Glutamatergic neuron (in vitro differentiated cells): Measurements from ENCODE around the gene MYH3. TPM values are rescaled to one million over a fixed set of nuclear protein-coding genes. Genes with fewer than 3 reads are reported as not detected.

ENCODE experiments used
- DNase-seq: peaks from one replicate; pipeline ENCODE4 v3.0.0; 2022
- H3K27ac Mint-ChIP-seq: one replicate; pipeline ENCODE4 v1.8.0; 2020; ENCODE audit warnings: mild to moderate bottlenecking, mixed read lengths, inconsistent platforms; ENCODE audit not compliant: unreplicated experiment
- H3K27me3 Mint-ChIP-seq: one replicate; pipeline ENCODE4 v1.8.0; 2020; ENCODE audit warnings: mild to moderate bottlenecking, moderate library complexity, mixed read lengths, inconsistent platforms; ENCODE audit not compliant: unreplicated experiment
- H3K36me3 Mint-ChIP-seq: one replicate; pipeline ENCODE4 v1.8.0; 2020; ENCODE audit warnings: mild to moderate bottlenecking, mixed read lengths, inconsistent platforms; ENCODE audit not compliant: unreplicated experiment
- H3K4me1 Mint-ChIP-seq: one replicate; pipeline ENCODE4 v1.8.0; 2020; ENCODE audit warnings: mild to moderate bottlenecking, low read depth, mixed read lengths, inconsistent platforms; ENCODE audit not compliant: unreplicated experiment
- H3K4me3 Mint-ChIP-seq: one replicate; pipeline ENCODE4 v1.8.0; 2020; ENCODE audit warnings: mild to moderate bottlenecking, mixed read lengths, inconsistent platforms; ENCODE audit not compliant: unreplicated experiment
- H3K9me3 Mint-ChIP-seq: one replicate; pipeline ENCODE4 v1.8.0; 2020; ENCODE audit warnings: mild to moderate bottlenecking, moderate library complexity, mixed read lengths, inconsistent platforms; ENCODE audit not compliant: unreplicated experiment
- CTCF ChIP-seq: fragments of 200-600 bp; sonication (generic); IDR thresholded peaks from one replicate; pipeline ENCODE4 v1.5.0; 2021; ENCODE audit not compliant: partially characterized antibody, unreplicated experiment
- total RNA-seq: library from RNA; stranded (reverse); fragmentation: NEBNext Ultra II Directional; extraction: Animal tissue kit (Norgen Biotek cat#: 25700); gene quantifications from one replicate; pipeline ENCODE4 v1.2.1, GENCODE V29; 2021; ENCODE audit not compliant: unreplicated experiment

Gene MYH3
- total RNA-seq, 1 donor from 2014 or later: 2.1 TPM

- Mint-ChIP-seq H3K4me1 (no peaks in the 10 kb centered on the region), H3K27me3 (peaks cover 8% of the 10 kb centered on the region)
- DNase-seq: no peak
Observed at GRCh38 chr17:10604521-10604920, 52.6 kb downstream of the MYH3 start.

GRCh38 chr17:10603931-10604330 lies 53.2 kb downstream of the MYH3 start:
- Mint-ChIP-seq H3K27me3 (peaks cover 8% of the 10 kb centered on the region), H3K4me3 (no peak overlapping the region), H3K4me1 (peaks cover 2% of the 10 kb centered on the region), H3K27ac (no peak overlapping the region), H3K36me3 (no peaks in the 10 kb centered on the region), H3K9me3 (peaks cover 6% of the 10 kb centered on the region)
- DNase-seq: no peak
- TF ChIP-seq CTCF: no peak

More at GRCh38 chr17:10604521-10604920, 52.6 kb downstream of the MYH3 start:
- no peak overlapping the region for H3K4me3 Mint-ChIP-seq
- H3K36me3 Mint-ChIP-seq: no peaks in the 10 kb centered on the region
- H3K9me3 Mint-ChIP-seq: peaks cover 6% of the 10 kb centered on the region
- no peak for TF ChIP-seq CTCF
- no peak overlapping the region for H3K27ac Mint-ChIP-seq

DNA sequence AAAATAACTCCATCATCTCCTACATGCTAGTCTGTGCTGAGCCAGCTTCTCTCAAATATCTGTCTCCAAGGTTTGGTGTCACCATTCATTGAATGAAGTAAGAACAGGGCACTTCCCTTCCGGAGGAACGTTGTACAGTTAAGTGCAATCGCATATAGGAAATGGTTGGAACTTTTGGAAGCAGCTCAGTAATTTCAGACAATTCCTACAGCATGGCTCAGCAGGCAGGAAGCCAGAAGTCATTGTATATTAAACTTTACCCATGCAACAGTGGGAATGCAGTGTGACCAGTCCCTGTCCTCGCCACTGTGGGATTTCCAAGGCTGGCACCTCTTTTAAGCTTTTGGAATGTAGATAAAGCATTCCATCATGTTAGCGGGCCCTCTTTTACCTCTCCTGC lies 56.5 kb downstream of the MYH3 start:
- H3K27ac Mint-ChIP-seq: no peak overlapping the region
- peaks cover 8% of the 10 kb centered on the region for H3K4me1 Mint-ChIP-seq
- no peak overlapping the region for H3K4me3 Mint-ChIP-seq
- no peak for DNase-seq
- no peaks in the 10 kb centered on the region for H3K36me3 Mint-ChIP-seq
- peaks cover 6% of the 10 kb centered on the region for H3K27me3 Mint-ChIP-seq
- H3K9me3 Mint-ChIP-seq: peaks cover 8% of the 10 kb centered on the region
- TF ChIP-seq CTCF: no peak

GRCh38 chr17:10598621-10599020 lies 58.5 kb downstream of the MYH3 start:
- no peak overlapping the region for H3K4me3 Mint-ChIP-seq
- peaks cover 3% of the 10 kb centered on the region for H3K36me3 Mint-ChIP-seq
- DNase-seq: no peak
- TF ChIP-seq CTCF: no peak
- peaks cover 6% of the 10 kb centered on the region for H3K9me3 Mint-ChIP-seq
- H3K27ac Mint-ChIP-seq: peak overlapping the region; percentile 63
- H3K27me3 Mint-ChIP-seq: peaks cover 9% of the 10 kb centered on the region
- peaks cover 8% of the 10 kb centered on the region for H3K4me1 Mint-ChIP-seq

GRCh38 chr17:10589553-10590145 lies 67.5 kb downstream of the MYH3 start:
- Mint-ChIP-seq H3K9me3 (peaks cover 1% of the 10 kb centered on the region), H3K4me3 (no peak overlapping the region), H3K36me3 (peaks cover under 1% of the 10 kb centered on the region), H3K4me1 (peaks cover 2% of the 10 kb centered on the region), H3K27ac (no peak overlapping the region), H3K27me3 (peaks cover under 1% of the 10 kb centered on the region)
- no peak for DNase-seq
- no peak for TF ChIP-seq CTCF
